SU-DHL-6 (cell line): ENCODE results near the gene RXRG.

Experiments used
- H2AFZ ChIP-seq: fragments of 200-600 bp; sonication (generic); 2 replicates; pipeline ENCODE4 v1.6.1; 2014; ENCODE audit warnings: low read depth, mild to moderate bottlenecking, moderate library complexity, mixed read lengths, antibody characterized with exemption, low read length; ENCODE audit not compliant: severe bottlenecking
- H3F3A ChIP-seq: fragments of 200-600 bp; shearing (Covaris generic); 2 replicates; pipeline ENCODE4 v1.6.0; 2016; ENCODE audit warnings: antibody characterized with exemption, mild to moderate bottlenecking; ENCODE audit not compliant: insufficient read depth
- H3K27ac ChIP-seq: fragments of 200-600 bp; sonication (generic); 2 replicates; pipeline ENCODE4 v1.5.1; 2016; ENCODE audit warnings: low read depth, mild to moderate bottlenecking, low read length, moderate library complexity, mixed read lengths
- H3K27me3 ChIP-seq: fragments of 200-600 bp; sonication (generic), shearing (Covaris generic); 2 replicates; pipeline ENCODE4 v1.6.0; 2014; ENCODE audit warnings: mild to moderate bottlenecking, low read length
- H3K36me3 ChIP-seq: fragments of 200-600 bp; sonication (generic); 2 replicates; pipeline ENCODE4 v1.6.1; 2014; ENCODE audit warnings: mild to moderate bottlenecking, low read length, mixed read lengths
- H3K4me2 ChIP-seq: fragments of 300-600, 200-600 bp; shearing (Covaris generic), sonication (generic); 2 replicates; pipeline ENCODE4 v1.6.0; 2014; ENCODE audit warnings: low read length, low read depth, mild to moderate bottlenecking; ENCODE audit not compliant: poor library complexity, severe bottlenecking
- H3K4me3 ChIP-seq: fragments of 200-600 bp; sonication (generic); 2 replicates; pipeline ENCODE4 v1.5.1; 2014; ENCODE audit warnings: antibody characterized with exemption, low read length, mild to moderate bottlenecking, mixed read lengths; ENCODE audit not compliant: insufficient read depth, poor library complexity, severe bottlenecking
- H3K79me2 ChIP-seq: fragments of 200-600 bp; sonication (generic); 2 replicates; pipeline ENCODE4 v1.6.1; 2014; ENCODE audit warnings: mild to moderate bottlenecking, low read length, moderate library complexity; ENCODE audit not compliant: insufficient read depth
- H3K9ac ChIP-seq: fragments of 200-600 bp; sonication (generic); 2 replicates; pipeline ENCODE4 v1.7.0; 2014; ENCODE audit warnings: mild to moderate bottlenecking, low read length
- H3K9me2 ChIP-seq: fragments of 200-600 bp; sonication (generic); replicated peaks from 2 replicates; pipeline ENCODE4 v1.6.1; 2014; ENCODE audit warnings: low read length; ENCODE audit not compliant: insufficient read depth
- H3K9me3 ChIP-seq: fragments of 200-600 bp; sonication (generic); 2 replicates; pipeline ENCODE4 v1.6.1; 2014; ENCODE audit warnings: low read length, mixed read lengths; ENCODE audit not compliant: insufficient read depth
- H4K20me1 ChIP-seq: fragments of 200-600 bp; sonication (generic); 2 replicates; pipeline ENCODE4 v1.6.1; 2014; ENCODE audit warnings: low read depth, mild to moderate bottlenecking, antibody characterized with exemption, low read length, moderate library complexity, mixed read lengths
- CTCF ChIP-seq: fragments of 200-600 bp; sonication (generic); IDR thresholded peaks from one replicate; pipeline ENCODE4 v1.5.1; 2017; ENCODE audit warnings: antibody characterized with exemption, mild to moderate bottlenecking, low read length, moderate library complexity; ENCODE audit not compliant: insufficient read depth, poor library complexity, severe bottlenecking
- EZH2phosphoT487 ChIP-seq: fragments of 200-600 bp; sonication (generic), shearing (Covaris generic); conservative IDR thresholded peaks from 2 replicates; pipeline ENCODE4 v1.6.1; 2018; ENCODE audit warnings: mild to moderate bottlenecking, antibody characterized with exemption, low read length, moderate library complexity, mixed read lengths

Gene RXRG

GRCh38 chr1:165383067-165383466 is 61.9 kb downstream of the RXRG start:
- Histone ChIP-seq H2AFZ (no peak overlapping the region), H3K36me3 (no peaks in the 10 kb centered on the region), H3K4me3 (no peak overlapping the region), H3K4me2 (no peak overlapping the region), H3F3A (no peaks in the 10 kb centered on the region), H3K9ac (no peak overlapping the region), H4K20me1 (no peaks in the 10 kb centered on the region), H3K27ac (no peak overlapping the region), H3K79me2 (no peaks in the 10 kb centered on the region), H3K9me3 (no peaks in the 10 kb centered on the region), H3K9me2 (no peaks in the 10 kb centered on the region), H3K27me3 (no peaks in the 10 kb centered on the region)
- no peak for TF ChIP-seq CTCF
- no peak for TF ChIP-seq EZH2phosphoT487

GRCh38 chr1:165381745-165382505 is 63.0 kb downstream of the RXRG start:
- Histone ChIP-seq H3K79me2 (no peaks in the 10 kb centered on the region), H3K9ac (no peak overlapping the region), H3K27me3 (no peaks in the 10 kb centered on the region), H3K36me3 (no peaks in the 10 kb centered on the region), H3K27ac (no peak overlapping the region), H3K4me3 (no peak overlapping the region), H3K9me2 (no peaks in the 10 kb centered on the region), H2AFZ (no peak overlapping the region), H3F3A (no peaks in the 10 kb centered on the region), H3K9me3 (no peaks in the 10 kb centered on the region), H4K20me1 (no peaks in the 10 kb centered on the region), H3K4me2 (no peak overlapping the region)
- no peak for TF ChIP-seq CTCF
- TF ChIP-seq EZH2phosphoT487, result no peak

- no peak overlapping the region for H3K4me2 ChIP-seq
- no peaks in the 10 kb centered on the region for H3F3A ChIP-seq
- no peaks in the 10 kb centered on the region for H3K27me3 ChIP-seq
- H3K79me2 ChIP-seq, result no peaks in the 10 kb centered on the region
- H3K4me3 ChIP-seq, result no peak overlapping the region
- H3K9me2 ChIP-seq, result no peaks in the 10 kb centered on the region
- no peaks in the 10 kb centered on the region for H3K36me3 ChIP-seq
- H3K9ac ChIP-seq, result no peak overlapping the region
- no peaks in the 10 kb centered on the region for H3K9me3 ChIP-seq
- no peak for TF ChIP-seq CTCF
- no peak overlapping the region for H2AFZ ChIP-seq
- H3K27ac ChIP-seq, result no peak overlapping the region
- no peaks in the 10 kb centered on the region for H4K20me1 ChIP-seq
Observed at GRCh38 chr1:165376811-165377311, 68.1 kb downstream of the RXRG start.
